Renal pelvis (tissue), 4 donors: ENCODE results near the gene IFNGR1. TPM values are rescaled to one million over a fixed set of nuclear protein-coding genes. Genes with fewer than 3 reads are reported as not detected.

Experiments
- DNase-seq: peaks from one replicate; pipeline ENCODE4 v3.0.0-alpha.2; 2013
- polyA plus RNA-seq, 3 donors: library from polyadenylated mRNA; unstranded; fragments of 120-200 nt; gene quantifications; one replicate each; pipeline ENCODE4 v1.2.1, GENCODE V29; 2013; ENCODE audit not compliant: insufficient read length in 3 of 3

IFNGR1 gene
- polyA plus RNA-seq, 3 donors = 52.2 to 58.6 (median 55.6) TPM

DNA sequence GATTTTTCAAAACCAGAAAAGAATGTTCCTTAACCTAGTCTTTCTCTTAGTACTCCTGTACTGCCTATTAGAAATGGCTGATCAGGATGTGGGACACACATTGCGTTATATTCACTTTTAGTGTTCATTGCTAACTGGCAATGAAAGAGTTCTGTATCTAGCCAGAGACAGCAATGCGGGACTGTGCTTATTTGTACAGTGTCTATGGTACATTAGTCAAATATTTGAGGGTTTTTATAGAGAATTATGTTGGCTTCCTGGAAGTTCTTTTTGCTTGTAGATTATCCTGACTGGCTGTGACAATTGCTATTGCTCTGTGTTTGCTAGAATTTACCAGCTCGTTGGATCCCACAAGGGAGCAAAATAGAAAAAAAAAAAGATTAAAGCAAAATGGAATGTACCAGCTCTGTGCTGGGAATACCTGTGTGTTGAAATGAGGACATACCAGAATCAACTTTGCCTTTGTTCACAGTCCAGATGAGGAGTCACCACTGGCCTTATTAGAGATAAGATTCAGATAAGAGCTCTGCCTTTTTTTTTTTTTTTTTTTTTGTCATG, 22.4 kb upstream of the IFNGR1 start:
- DNase-seq = no peak

DNA sequence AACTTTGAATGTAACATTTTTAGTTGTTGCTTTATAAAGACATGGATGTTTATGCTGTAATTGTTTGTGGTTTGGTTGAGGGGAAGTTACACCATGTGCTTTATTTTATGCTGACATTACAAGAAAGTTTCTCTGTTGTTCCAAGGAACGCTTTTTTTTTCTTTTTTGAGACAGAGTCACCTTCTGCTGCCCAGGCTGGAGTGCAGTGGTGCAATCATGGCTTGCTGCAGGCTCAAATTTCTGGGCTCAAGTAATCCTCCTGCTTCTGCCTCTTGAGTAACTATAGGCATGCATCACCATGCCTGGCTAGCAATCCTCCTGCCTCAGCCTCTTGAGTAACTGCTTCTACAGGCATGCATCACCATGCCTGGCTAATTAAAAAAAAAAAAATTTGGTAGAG, 21.0 kb upstream of the IFNGR1 start:
- DNase-seq = no peak

DNA sequence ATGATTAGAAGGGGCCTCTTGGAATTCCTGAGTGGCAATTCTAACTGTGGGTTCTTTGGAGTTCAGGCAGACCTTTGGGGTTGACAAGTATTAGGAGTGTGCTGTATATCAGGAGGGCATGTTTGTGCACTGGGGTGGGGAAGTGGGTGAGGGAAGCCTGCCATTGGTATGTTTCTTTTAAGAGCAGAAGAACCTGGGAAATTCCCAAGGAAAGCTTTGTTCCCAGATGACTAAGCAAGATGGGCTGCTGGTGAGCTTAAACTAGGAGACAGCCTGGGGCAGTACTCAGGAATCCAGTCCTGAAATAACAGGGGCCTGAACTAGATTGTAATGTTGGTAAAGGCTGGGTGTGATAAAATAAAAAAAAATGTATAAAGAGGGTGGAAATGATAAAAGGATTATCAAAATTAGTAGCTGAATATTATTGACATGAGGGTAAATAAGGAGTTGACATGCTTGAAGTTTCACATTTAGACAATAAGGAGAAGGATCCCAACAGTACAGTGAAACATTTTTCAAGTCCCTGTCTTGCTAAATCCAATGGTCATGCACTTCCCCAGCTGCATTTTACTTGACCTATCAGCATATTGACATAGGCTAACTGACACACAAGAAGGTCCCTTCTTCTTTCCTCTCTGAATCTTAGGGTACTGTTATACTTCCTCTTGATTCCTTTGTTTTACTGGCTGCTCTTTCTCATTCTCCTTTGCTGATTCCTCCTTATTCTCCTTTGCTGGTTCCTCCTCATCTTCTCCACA, 18.4 kb upstream of the IFNGR1 start:
- no peak for DNase-seq

DNA sequence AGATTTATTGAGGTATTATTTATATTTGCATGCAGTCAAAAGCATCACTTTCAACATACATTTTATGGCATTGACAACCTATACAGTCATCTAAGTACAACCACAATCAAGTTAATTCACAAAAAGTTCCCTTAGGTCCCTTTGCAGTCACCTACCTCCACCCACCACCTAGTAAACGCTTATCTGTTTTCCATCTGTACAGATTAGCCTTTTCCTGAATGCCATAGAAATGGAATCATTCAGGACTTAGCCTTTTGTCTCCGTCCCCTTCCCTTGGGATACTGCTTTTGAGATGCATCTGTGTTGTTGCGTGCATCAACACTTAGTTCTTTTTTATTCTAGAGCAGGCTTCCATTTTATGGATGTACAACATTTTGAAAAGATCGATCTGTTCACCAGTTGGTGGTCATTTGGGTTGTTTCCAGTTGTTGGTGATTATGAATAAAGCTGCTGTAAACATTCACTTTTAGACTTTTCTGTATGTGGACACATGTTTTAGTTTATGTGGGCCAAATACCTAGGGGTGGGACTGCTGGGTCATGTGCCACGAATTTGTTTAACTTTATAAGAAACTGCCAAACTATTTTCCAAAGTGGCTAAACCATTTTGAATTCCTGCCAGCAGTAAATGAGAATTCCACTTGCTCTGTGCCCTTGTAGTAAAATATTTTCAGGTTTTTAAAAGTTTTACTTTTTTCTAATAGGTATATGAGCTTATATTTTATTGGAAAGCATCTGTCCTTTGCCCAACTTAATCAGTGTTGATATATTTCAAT, 17.6 kb upstream of the IFNGR1 start:
- DNase-seq = no peak

DNA sequence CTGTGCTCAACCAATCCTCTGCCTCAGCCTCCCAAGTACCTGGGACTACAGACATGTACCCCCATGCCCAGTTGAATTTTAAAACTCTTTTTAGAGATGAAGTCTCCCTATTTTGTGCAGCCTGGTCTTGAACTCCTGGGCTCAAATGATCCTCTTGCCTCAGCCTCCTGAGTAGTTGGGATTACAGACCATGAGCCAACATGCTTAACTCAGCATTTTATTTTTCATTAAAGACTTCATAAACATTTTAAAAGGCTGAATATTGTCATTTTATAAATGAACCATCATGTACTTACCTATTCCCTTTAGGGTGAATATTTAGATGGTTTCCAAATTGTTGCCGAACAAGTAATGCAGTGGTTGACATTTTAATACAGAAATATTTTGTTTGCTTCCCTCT, 16.5 kb upstream of the IFNGR1 start:
- DNase-seq = no peak

DNA sequence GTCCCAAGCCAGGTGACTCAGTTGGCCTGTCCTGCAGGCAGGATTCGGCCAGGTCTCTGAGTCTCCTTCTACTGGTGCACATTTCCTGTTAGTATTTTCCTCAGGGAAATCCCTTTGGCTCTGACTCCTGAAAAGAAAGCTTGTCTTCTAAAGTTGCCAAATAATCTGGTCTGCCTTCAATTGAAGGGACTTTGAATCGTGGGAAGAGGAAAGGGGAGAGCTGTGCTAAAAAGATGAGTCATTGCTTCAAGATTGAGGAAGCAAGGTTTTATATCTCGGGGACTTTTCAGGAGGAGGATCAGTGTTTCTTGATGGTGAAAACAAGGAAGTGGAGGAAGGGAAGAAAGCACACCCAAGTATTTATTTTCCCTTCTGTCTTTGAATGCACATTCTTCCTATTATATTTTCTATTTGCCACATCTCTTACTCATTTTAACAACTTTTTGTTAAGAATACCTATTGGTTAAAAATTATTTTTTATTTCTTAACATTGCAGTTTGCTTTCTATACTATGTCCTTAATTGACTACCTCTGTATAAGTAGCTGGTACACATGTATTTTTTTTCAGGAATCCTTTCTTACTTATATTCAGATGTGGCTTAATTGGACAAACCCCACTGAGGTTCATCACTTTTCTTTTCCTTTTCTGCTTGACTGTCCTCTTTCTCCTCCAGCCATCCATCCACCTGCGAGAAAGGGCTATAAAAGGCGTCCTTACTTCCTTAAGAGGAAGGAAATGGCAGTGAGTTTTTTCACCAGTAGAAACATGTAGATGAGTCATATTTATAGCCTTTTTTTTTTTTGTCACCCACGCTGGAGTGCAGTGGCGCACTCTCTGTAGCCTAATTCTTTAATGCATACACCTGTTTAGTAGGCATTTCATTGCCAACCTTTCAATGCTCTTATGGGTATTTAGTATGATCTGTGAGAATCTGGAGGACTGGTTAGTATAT, 15.0 kb upstream of the IFNGR1 start:
- DNase-seq = no peak

DNA sequence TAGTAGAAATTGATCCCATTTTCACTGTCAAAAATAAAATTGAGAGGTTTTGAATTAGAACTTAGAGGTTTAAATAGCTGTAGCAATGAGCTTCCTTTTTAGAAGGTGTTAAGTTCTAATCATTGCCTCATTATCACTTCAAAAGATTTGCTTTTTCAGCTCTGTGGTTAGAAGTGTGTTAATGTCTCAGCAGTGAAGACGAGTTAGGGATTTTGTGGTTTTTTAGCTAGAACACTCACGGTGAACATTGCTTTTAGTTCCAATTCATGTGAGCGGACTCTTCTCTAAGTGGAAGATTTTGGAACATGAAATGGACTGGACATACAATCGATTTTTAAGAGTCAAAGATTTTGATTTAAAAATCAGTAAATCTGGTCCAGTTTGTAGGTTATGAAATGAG, 12.7 kb upstream of the IFNGR1 start:
- no peak for DNase-seq

DNA sequence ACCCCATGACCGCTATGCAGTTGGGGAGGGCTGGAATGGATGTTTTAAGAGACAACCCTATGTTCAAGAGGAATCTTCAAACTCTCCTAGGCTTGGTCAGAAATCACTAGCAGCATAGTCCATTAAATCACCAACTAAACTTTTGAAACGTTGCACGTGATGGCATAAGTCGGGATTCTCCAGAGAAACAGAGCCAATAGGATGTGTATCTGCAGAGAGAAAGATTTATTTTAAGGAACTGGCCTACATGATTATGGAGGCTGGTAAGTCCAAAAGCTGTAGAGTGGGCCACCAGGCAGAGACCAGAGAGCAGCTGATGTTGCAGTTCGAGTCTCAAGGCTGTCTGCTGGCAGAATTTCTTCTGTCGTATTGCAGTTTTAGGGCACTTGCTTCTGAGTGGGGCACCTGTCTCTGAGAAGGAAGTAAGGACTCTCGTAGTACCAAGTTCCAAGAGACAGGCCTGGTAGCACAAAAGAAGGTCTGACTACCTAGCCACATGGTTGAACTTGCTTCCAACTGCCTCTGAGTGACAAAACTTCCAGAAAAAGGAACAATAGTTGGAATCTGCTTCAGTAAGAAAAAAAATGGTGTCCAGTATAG, 11.9 kb upstream of the IFNGR1 start:
- DNase-seq = no peak

DNA sequence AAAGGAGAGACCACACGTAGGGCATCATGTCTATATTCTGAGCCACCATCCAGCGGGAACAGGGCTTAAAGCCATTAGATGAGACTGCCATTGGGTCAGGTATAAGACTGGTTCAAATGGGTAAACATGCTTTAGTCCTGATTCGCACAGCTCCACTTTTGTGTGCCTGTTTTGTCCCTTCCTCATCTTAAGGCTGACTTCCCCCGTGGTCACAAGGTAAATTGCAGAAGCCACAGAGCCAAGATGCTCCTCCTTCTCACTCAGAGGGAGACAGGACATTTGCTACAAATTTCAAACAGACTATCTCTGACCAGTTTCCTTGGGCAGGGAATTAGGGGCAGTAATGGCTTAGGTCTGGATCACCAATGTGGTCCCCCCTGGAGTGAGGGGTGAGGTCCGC, 11.4 kb upstream of the IFNGR1 start:
- no peak for DNase-seq

DNA sequence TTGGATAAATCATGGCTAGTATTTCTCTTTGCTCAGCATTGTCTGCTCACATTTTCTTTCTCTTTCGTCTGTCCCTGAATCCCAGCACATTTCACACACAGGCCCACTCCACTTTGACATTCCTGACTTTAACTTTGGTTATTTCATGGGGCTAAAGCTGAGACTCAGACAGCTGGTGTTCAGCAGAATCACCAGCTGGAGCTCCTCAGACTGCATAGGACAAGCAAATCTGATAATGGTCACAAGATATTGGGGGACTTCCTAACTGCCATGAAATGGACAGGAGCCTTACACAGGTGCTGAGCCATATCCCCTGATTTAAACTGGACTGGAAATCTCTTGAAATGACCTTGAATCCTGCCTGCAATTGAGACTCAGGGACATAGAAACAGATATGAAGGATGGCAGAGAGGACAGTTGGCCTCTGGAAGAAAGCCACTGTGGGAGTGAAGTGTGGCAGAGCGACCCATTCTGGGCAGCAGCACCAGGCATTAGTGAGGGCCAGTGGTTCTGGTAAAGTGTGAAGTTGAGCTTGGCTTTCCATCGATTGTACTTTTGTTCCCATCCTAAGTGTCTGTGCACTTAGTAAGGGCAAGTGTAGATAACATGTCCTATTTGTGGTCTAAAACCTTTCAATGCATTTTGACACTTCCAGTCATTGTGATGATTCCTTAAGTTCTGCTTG, 10.0 kb upstream of the IFNGR1 start:
- DNase-seq = no peak

DNA sequence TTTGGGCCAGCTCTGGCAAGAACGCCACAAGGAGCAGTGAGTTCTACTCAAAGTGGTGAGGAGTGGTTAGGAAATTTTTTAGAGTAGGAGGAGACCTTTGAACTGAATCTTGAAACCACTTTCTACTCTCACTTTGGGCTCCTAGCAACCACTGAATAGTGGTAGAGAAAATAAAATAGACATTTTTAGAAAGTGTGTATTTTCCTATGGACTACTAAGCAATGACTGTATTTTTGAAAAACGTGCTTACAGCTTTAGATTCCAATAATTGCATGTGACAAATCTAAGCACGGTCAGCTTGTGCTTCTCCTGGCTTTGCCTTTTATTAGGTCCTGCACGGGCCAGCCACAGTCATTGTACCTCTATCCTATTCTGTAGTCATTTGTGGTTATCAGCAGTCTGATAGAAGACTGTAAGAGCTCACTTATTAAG, 8.7 kb upstream of the IFNGR1 start:
- DNase-seq = no peak

DNA sequence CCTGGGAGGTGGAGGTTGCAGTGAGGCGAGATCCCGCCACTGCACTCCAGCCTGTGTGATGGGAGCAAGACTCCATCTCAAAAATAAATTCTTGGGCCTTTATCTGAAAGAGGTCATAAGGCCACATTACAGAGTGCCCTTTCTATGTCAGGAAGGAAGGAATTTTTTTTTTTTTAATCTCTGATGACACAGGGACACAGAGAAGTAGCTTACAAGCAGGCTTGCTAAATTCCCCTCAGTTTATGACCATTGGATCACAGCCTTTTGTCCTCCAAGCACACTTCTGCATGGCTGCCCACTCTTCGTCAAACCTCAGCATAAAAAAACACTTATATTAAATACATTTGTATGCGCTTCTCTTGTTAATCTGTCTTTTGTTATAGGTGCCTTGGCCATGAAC, 7.5 kb upstream of the IFNGR1 start:
- DNase-seq = no peak

DNA sequence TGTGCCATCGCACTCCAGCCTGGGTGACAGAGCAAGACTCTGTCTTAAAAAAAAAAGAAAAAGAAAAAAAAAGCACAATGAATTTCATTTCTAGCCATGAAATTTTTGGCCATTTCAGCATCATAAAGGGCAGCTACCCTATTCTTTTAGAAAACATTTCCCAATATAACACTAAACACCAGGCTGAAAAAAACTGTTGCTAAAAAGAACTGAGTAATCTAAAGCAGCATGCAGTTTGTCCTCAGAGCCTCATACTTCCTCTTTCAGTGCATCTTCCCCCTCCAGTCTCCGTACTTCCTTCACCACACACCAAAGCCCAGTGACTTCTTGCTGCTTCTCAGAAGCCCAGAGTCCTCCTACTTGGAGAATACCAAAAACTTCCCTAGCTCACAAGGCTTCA, 5.6 kb upstream of the IFNGR1 start:
- no peak for DNase-seq

DNA sequence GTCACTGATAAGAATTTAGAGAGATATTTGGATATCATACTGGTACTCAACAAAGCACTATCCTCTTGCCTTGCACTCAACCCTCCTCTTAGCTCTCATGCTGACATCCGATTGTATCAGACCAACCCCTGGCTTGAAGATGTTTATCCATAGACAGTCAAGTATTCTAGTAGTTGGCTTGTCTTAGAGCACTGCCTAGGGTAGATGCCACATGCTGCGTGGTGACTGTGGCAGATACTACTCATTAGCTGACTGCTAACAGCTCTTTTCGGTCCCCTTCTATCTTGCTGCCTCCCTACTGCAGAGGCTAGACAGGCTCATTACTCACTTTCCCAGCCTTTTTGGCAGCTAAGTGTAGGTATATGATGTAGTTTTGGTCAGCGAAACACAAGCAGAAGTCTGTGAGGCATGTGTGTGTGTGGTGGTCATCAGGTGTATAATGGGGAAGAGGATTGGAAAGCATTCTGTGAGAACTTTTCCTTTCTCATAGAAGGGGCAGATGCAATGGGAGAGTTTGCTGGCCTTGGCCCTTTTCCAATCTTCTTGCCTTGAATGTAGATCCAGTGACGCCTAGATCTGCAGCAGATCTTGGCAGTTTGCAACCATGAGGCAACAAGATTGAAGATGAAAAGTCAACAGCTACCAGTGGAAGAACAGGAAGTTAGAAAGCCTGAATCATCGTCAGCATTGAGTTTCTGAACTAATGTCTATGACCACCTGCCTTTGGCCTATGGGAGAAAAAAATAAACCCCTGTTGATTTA, 4.4 kb upstream of the IFNGR1 start:
- DNase-seq = no peak

DNA sequence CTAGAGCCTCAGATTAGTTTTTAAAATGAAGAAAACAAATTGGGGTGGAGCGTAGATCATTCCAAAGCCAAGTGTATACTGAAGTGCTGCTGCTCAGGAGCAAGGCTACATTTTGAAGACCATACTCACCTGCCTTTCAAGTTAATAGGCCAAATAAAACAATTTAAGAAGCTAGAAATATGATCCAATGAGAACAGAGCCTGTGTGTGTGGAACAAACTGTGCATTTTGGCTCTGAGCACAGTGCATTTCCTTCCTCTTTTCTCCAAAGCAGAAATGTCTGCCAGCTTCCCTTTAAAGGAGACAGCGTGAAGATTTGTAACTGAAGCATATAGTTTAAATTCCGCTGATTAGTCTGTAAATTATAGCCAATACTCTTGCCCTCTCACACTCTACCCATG, 3.2 kb upstream of the IFNGR1 start:
- DNase-seq = peak; percentile 33

DNA sequence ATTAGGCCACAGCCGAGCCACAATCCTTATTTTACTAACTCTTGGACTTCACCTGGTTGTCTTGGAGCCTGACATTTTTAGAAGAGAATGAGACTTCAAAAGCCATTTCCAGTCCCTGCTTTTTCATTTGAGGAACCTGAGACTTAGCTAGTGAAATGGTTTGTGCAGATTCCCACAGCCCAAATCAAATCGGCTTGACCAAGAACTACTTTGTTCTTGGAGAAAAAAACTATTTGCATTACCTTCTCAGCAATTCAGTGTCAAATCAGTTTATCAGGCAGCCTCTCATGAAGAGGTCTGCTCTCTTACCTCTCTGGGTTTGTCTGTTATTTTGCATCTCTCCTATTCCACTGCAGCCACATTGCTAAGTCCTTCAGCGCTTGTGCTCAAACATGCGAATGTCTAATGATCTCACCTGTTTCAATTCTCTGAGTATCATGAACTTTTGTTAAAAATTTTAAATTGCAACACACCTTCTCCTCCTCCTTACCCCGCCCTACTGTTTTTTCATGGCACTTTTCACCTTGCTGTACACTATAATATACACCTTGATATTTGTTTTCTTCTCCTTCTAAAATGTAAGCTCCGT, 573 bp upstream of the IFNGR1 start:
- no peak for DNase-seq

DNA sequence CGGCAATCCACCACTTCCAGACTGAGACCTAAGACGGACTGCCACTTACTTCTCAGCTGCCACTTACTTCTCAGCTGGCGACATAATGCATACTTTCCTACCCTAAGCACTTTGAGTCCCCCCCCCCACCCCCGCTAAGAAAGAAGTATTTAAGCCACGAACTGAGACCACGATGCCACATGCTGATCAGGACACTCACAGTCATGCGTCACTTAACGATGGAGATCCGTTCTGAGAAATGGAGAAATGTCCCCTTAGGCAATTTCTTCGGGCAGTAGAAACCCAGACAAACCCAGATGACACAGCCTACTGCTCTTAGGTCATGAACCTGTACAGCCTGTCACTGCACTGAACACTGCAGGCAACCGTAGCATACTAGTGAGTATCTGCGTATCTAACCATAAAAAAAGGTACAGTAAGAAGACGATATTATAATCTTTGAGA, 690 bp downstream of the IFNGR1 start:
- DNase-seq = peak; percentile 46

DNA sequence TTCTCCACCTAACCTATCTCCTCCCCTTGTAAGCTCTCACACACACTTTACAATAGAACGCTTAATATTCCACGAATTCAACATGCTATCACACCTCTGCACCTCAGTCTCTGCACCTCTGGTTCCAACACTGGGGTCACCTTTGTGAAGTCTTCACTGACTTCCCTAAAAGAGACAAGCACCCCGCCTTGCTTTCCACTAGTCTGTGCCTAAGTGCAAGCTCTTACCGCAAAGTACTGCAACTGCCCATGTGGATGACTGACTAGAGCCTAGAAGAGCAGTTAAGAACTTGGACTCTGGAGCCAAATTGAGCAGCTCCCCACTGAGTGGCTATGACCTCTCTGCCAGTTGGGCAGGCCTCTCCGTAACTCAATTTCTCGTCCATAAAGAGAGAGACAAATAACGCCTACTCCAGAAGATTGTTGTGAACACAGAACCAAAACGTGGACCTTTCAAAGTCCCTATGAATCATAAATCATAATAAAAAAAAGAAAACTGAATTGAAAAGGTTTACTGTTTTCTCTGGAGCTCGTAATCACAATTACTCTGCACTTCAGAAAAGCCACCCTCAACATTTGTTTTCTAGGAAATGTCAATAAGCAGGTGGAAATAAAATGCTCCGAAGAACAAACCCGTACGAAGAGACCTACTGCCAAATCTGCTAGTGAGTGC, 1.2 kb downstream of the IFNGR1 start:
- no peak for DNase-seq
